GM21447 (cell line): ENCODE results near the gene TDRKH.

ENCODE experiments used
- ATAC-seq: cut with Tn5 transposase; IDR thresholded peaks from one replicate; pipeline ENCODE4 v1.9.1; 2021; ENCODE audit not compliant: unreplicated experiment

The TDRKH gene

DNA sequence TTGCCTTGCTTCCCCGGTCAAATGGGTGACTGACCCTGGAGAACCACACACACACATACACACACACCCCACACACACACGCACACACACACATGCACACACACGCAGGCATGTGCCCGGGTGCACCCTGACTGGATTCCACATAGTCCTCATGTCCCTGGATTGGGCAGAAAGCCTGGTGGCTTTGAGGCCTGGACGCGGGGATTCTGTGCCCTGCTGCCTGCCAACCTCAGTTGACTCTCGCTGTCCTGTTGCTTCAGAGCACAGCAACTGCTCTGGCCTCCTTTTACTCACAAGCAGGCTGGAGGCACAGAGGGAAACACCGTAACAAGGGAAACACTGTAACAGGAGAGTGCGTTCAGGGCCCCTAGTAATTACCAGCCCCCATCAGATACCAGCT, 34.9 kb upstream of the TDRKH start:
- no peak for ATAC-seq

DNA sequence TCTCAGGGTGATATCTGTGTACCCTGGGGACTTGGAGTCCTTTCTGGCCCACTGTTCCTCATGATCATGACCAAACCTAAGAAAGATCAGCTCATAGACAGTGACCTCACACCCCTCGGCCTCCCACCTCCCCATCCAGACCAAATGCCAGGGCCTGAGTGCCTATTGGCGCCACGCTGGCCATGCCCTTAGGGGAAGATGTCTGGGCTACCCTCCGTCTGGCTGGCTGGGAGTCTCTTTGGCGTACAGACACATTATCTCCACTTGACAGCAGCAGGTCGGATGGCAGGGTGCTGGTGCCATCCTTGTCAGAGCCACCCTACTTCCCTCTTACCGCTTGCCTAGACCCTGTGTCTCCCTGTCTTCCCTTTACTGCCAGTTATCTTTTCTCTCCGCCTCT, 32.9 kb upstream of the TDRKH start:
- ATAC-seq: no peak

DNA sequence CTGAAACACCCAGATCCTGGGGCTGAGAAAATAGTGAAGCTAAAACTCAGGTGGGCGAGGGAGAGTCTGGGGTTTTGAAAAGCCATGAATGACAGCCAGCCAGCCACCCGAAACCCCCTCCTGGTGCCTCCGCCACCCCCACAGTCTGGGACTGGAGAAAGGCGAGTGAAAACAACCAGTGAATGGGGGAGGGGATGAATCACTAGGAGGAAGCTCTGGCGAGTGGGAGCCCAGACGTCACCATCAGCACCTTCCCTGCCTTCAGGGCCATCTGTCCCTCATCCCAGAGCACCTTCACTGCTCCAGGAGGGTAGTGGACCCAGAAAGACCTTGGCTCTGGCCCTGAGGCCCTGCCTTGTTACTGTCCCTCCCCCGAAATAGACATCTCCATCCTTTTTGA, 32.1 kb upstream of the TDRKH start:
- no peak for ATAC-seq

DNA sequence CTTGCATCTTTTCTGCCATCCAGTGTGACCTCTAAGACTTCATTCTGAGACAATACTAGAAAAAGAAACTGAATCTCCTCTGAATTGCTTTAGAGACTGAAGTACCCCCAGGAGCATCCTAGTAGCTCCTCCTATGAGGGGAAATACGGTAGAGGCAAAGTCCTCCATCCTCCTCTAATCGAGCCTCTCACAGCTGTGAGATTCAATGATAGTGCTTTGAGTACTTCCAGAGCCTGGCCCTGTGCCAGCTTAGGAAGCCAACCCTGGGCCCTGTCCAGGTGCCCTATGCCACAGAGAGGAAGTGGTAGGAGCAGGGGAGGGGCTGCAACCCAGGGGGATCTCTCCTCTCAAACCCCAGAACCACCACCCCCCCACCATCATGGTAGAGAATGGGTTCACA, 30.6 kb upstream of the TDRKH start:
- no peak for ATAC-seq

DNA sequence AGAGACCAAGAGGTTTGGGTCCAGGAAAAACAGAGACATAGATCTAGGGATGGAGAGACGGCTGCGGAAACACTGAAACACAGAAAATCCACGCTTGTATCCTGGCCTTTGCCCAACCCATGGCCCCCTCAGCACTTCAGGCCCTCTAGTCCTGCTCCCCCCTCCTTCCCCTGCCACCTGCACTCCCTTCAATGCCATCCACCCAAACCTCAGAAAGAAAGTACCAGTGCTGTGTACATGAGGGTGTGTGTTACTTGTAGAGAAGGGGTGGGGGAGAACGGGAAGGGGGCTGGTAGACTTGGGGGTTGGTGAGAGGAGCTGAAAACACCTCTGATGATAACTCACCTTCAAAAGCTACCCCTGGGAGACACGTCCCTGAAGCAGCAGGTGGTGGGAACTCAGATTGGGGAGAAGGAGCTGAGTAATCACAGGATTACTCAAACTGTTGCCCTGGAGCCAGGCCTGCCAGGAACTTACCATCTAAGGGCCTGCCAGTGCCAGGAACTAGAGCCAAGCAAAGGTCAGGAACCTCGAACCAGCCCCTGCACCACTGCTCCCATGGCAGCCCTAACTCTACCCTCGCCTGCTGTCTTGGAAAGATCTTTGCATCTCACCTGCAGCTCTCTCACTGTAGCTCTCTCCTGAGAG, 29.8 kb upstream of the TDRKH start:
- no peak for ATAC-seq

DNA sequence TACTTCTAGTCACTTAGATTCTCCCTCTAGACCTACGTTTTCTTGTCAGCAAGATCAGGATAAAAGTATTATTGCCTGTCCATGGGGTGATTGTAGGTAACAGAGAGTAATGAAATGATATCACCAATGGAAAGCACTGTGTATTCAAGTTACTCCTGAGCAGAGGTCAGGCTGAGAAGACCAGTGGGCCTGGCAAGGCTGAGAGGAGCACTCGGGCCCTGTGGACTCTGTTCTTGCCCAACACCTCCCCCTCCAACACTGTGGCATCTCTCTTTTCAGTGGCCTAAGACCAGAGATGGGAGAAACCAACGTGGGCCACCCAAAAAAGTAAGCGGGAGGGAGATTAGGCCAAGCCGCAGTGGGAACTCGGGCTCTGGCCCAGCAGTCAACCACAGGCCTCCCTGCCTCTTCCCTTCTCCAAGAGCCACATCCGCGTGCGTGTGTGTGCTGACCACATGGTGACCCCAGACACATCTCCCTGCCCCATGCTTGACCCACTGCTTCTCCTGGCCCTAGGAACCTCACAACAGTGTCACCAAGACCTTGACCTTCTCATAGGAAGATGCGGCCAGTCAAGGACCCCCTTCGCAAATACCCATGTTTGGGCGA, 29.0 kb upstream of the TDRKH start:
- no peak for ATAC-seq

DNA sequence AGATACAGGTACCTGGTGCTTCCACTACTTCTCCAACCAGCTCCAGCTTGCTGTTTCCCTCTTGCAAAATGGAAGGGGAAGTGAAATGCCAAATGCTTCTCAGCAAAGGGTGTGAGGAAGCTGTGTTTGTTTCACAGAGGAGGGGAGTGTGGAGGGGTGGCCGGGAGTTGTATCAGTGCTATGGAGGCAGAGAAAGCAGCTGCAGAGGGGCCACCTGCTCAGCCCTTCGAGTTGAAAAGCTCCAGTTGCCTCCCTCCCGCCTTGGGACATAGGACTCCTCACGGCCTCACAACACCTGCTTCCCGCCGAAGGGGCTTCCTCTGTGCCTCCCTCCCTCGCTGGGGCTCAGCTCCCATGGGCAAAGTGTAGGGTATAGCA, 27.0 kb upstream of the TDRKH start:
- no peak for ATAC-seq

DNA sequence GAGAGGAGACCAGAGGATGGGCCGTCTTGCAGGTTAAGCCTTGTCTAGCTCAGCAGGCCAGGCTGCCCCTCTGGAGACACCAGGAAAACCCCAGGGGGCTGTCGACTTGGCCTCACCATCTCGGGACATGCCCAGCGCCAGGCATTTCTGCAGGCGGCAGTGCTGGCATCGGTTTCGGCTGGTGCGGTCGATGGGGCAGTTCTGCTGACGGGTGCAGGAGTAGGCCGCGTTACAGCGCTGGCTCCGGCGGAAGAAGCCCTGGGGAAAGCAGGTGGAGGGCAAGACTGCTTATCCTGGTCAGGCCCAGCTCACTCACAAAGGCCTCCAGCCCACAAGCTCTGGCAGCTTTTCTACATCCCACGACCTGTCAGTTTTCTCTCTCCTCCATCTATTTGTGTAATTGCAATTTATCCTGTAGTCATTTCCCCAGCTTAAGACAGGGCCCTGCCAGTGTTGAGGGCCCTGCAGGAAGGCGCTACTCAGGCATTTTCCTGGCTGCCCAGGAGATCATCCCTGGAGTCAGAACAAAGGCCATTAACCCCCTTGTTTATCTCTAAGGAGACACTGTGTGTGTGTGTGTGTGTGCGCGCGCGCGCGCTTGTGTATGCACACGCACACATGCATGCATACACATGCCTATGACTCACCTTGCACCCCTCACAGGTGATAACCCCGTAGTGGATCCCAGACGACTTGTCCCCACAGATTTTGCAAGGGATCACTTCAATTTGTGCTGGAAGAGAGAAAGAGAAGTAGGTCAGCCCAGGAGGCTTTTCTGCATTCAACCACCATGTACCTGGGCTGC, 26.4 kb upstream of the TDRKH start:
- no peak for ATAC-seq

DNA sequence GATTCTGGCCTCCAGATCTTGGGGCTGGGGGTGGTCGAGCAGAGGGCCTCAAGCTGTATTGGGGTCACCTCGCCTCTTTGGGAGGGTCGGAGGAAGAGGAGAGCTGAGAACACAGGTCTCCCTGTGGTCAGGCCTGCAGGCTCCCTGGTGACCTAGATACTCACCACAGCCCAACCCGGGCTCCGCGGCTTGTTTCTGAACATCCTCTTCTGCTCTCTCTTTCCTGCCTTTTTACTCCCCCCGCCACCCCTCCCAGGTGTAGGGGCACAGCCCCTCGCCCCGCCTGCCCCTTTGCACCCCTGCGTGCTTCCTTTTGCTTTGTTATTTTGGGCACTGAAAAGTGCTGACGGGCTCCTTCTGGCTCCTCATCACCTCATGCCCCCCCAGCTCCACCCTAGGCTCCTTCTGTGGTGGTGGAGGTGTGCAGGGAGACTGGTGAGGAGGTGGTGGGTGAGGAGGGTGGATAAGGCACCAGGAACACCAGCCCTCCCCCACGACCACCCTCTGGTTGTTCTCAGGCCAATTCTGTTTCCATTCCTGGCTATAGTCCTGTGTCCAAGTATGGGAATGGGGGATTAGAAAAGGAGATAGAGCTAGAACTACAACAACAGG, 25.5 kb upstream of the TDRKH start:
- no peak for ATAC-seq

DNA sequence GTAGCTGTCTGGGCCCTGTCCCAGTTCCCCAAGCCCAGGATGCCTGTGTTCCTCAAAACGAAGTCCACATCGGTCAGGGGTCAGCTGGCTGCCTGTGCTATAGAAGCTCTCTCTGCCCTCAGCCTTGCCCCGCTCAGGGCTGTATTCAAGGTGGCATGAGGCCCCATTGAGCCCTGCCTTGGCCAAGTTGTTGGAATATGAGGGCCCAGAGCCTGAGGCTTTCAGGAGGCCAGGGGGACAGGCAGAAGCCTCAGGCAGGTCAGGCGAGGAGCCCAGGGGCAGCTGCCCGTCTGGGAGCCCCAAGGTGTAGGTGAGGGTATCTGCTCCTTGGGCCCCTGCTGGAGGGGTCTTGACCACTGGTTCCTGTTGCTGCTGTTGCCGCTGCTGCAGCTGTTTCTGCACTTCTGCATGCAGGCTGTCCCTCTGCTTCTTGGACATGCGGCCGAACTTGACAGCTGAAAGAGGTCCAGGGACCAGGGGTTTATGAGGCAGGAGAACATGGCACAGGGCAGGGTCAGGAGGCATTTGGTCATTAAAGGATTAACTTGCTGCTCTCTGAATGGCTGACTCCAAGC, 24.8 kb upstream of the TDRKH start:
- ATAC-seq: no peak

DNA sequence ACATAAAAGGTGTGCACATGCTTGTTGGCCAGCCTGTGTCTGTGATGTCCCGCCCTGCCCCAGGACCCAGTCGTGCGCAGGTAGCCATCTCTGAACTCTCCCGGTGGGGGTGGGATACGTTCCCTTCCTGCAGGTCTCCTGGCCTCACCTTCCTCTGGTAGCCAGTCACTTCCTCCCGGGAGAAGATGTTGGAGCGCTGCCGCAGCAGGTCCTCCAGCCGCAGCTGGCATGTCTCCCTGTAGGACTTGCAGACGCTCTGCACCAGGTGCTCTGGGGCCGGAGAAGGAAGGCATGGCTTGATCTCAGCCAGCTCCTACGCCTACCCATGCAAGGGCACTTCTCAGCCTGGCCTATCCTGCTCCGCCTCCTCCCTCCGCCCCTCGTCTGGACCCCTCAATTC, 24.1 kb upstream of the TDRKH start:
- no peak for ATAC-seq

DNA sequence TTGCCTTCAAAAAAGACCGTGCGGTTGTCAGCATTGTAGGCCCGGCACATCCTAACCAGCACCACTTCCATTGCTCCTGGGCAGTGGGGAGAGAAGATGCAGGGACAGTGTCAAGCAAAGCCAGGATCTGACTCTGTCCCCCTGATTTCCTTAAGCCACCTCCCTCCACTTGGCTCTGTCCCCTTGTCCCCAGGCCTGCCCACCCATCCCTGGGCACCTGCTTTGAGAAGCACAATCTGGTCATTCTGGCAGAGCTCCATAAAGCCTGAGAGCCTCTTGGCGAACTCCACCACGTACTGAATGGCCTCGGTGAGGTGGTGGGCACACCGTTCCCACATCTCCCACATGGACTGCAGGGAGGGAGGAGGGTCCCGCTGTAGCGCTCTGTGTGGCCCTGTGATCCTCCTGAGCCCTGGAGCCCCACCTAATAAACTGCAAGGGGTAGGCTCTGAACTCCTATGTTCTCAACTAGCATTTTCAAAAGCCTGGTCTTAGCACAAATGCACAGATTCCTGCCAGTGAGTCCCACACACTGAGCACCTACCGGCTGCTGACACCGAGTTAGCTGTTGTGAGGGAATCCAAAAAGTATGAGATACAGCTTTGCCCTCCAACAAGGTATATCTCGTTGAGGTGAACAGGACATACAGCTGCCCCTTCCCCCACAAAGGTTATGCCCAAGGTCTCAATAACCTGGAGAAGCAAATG, 23.1 kb upstream of the TDRKH start:
- no peak for ATAC-seq

DNA sequence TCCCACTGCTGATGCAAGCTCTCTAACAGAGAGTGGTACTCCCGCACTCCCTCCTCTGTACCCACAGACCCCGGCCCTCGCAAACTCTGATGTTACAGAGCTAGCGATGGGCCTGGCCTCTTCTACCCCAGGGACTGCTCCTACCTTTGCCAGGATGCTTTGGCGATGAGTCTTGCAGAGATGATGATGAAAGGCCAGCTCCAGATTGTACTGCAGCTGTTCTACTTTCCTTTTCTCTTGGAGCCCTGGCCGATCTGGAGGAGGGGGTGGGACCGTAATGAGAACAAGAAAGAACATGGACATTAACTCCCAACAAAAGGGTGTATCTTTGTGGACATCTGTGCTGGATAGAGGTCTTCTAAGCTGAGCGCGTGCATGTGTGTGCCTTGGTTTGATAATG, 20.9 kb upstream of the TDRKH start:
- ATAC-seq: no peak

DNA sequence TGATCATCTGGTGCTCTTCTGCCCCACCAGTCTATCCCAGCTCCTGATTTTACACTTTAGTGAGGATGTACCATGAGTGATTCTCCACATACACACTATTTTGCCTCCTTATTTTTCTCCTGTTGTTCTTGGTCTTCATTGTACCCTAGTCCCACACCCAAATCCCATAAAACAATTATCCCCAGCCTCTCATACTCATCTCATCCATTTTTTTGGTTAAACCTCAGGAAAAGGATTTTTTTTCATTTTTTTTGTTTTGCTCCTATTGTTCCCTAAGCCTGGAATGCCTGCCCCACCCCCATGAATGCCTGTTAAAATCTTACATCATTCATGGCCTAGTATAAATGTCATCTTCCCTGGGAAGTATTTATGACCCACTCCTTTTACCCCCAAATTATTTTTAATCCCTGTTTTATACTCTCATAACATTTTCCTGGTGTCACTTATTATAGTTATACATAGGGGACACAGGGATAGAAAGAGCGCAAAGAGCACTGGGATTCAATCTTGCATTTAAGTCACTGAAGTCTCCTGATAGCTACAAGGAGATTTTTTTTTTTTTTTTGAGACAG, 19.8 kb upstream of the TDRKH start:
- no peak for ATAC-seq

DNA sequence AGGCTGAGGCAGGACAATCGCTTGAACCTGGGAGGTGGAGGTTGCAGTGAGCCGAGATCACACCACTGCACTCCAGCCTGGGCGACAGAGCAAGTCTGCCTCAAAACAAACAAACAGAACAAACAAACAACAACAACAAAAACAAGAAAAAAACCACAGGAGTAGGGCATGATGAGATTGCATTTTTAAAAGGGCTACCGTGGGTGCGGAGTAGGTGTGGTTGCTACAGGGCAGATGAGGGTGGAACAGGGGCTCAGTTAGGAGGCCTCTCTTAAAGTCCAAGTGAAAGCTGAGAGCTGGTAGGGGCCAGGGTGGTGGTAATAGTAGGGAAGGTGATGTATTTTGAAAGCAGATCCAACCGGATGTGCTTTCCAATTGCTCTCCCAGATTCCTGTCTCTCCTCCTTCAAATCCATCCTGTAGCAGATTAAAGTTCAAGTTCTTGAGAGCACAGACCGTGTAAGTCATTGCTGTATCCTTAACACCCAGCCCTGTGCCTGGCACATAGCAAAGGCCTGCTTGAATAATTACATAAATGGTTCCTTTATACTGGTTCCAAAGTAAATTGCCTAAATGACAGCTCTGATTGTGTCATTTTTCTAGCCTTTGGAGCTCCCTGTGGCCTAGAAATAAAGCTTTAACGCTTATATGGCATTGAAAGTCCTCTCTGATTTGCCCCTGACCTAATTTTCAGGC, 19.1 kb upstream of the TDRKH start:
- ATAC-seq: no peak

DNA sequence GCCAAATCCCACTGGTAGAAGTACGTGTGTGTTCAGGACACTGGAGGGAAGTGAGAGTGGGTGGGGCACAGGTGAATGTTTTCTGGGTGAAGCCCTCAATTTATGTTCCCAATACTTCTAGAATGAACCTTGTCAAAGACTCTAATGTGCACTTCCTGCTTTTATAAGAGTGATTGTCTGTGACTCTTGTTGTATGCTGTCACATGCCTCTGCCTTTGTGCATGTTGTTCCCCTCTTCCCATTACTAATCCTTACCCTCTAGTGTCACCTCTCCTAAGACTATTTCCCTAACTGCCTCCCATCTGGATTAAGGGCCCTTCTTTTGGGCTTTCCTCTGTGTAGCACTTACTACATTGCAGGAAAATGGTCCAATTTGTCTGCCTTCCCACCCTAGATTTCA, 17.5 kb upstream of the TDRKH start:
- ATAC-seq: no peak

DNA sequence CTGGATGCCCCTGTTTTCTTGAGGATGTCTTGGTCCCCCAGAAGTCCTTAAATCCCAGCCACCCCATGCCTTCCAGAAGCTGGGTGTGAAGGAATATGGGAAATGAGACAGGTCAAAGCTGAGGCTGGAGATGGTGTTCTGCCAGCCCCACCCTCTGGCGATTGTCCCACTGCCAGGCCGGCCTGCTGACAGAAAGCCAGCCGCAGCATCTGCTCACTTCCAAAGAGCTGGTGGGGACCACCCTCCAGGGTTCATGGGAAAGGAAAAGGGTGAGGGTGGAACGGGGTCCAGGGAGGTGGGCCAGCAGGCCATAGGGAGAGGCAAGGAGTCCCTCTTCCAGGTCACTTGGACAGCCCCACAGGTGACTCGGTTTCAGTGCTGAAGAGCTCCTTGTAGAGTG, 16.8 kb upstream of the TDRKH start:
- no peak for ATAC-seq

DNA sequence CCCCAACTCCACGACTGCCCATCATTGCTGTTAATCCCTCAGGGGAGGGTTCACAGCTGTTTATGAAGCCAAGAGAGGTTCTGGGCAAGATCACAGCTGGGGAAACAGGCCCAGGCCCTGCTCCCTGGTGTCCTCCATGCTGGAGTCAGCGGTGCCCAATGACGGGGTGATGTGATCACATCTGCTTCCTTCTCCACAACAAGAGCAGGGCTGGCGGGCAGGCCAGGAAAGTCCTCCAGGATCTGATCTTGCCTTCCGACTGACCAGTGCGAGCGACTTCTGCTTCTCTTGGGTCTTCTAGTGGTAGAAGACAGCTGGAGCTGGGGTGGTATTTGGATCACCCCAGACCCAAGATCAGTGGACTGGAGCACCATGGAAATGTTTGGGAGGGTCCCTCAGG, 15.9 kb upstream of the TDRKH start:
- ATAC-seq: no peak

DNA sequence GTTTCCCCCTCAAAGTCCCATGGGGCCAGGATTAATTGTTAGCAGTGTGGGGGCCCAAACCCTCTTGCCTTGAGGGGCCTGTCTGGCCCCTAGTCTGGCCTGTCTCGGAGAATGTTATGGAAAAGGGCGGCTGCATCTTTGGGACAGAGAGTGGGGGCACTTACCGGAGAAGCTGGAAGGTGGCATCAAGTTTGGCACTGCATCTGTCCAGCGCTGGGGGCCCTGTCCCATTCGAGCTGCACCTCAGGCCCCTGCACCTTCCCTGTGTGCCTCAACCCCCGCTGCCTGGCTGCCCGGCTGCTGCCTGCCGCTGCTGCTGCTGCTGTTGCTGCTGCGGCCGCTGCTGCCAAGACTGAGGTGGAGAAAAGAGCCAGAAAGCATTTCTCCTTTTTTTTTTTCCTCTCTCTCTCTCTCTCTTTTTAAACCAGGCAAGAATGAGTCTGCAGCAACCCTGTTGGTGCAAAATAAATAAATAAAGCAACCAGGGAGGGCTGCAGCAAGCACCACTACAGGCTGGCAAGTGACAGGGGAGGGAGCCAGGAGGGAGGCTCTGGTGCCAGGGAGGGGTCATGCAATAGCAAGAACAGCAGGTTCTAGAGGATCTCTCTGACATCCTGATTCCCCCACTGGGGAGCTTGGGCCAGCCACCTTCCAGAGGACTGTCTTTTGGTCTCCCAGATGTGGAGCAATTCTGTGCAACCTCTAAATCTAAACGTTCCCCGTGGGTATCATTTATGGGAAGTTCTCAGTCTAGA, 14.9 kb upstream of the TDRKH start, which contains the start of gene LINGO4:
Gene LINGO4 (minus strand): TSS at position 354 of the 755 bp plus-strand sequence. CDS start 2,715 bp downstream, outside the sequence.
- no peak for ATAC-seq
